A673 (cell line): Measurements from ENCODE around the gene PRSS22. TPM values are rescaled to one million over a fixed set of nuclear protein-coding genes. Genes with fewer than 3 reads are reported as not detected.

Source experiments
- BruUV-seq: library from RNA; stranded (reverse); fragments of 400-500 nt; replicated peaks from 2 replicates; lab custom pipeline; 2021; lab: Mats Ljungman, UMichigan
- CTCF ChIA-PET: fragments of 300-600 bp; sonication (Branson Sonifier 250); formaldehyde crosslinking; loops from one replicate; lab custom pipeline; 2022; ENCODE audit warnings: antibody characterized with exemption; lab: Charles Lee
- POLR2A ChIA-PET: fragments of 300-600 bp; sonication (Branson Sonifier 250); formaldehyde crosslinking; loops from one replicate; lab custom pipeline; 2022; ENCODE audit warnings: antibody characterized with exemption; ENCODE audit not compliant: low non-redundant PET; lab: Charles Lee
- DNase-seq: peaks from one replicate; pipeline ENCODE4 v3.0.0-alpha.2; 2015; ENCODE audit warnings: low spot score
- H3K27ac ChIP-seq: fragments of 200-600 bp; sonication (generic); 2 replicates; pipeline ENCODE4 v1.5.1; 2016; ENCODE audit warnings: mixed run types, low read depth, mild to moderate bottlenecking, mixed read lengths, antibody characterized with exemption, low read length; ENCODE audit not compliant: poor library complexity, severe bottlenecking
- H3K27me3 ChIP-seq: fragments of 200-600 bp; sonication (generic); replicated peaks from 2 replicates; pipeline ENCODE4 v1.6.1; 2017; ENCODE audit warnings: mixed run types, low read depth, mild to moderate bottlenecking, mixed read lengths, antibody characterized with exemption, low read length; ENCODE audit not compliant: insufficient read depth, poor library complexity
- H3K36me3 ChIP-seq: fragments of 200-600 bp; sonication (generic); 2 replicates; pipeline ENCODE4 v1.6.1; 2016; ENCODE audit warnings: mixed run types, mild to moderate bottlenecking, mixed read lengths, antibody characterized with exemption, low read length; ENCODE audit not compliant: insufficient read depth, poor library complexity, severe bottlenecking
- H3K4me1 ChIP-seq: fragments of 200-600 bp; sonication (generic); 2 replicates; pipeline ENCODE4 v1.6.1; 2017; ENCODE audit warnings: mixed run types, mild to moderate bottlenecking, mixed read lengths, antibody characterized with exemption, low read length; ENCODE audit not compliant: insufficient read depth, poor library complexity, severe bottlenecking
- H3K4me3 ChIP-seq: fragments of 200-600 bp; sonication (generic); 2 replicates; pipeline ENCODE4 v1.5.1; 2016; ENCODE audit warnings: low read depth, mixed run types, mild to moderate bottlenecking, mixed read lengths, low read length; ENCODE audit not compliant: poor library complexity, severe bottlenecking
- H3K9me3 ChIP-seq: fragments of 200-600 bp; sonication (generic); 2 replicates; pipeline ENCODE4 v1.6.1; 2016; ENCODE audit warnings: mixed run types, low read depth, mild to moderate bottlenecking, mixed read lengths, antibody characterized with exemption, low read length; ENCODE audit not compliant: poor library complexity, severe bottlenecking
- EZH2 ChIP-seq: fragments of 200-600 bp; sonication (generic); IDR thresholded peaks from 2 replicates; pipeline ENCODE4 v1.6.1; 2017; ENCODE audit warnings: borderline replicate concordance, low read depth, mild to moderate bottlenecking, mixed read lengths, antibody characterized with exemption, low read length; ENCODE audit not compliant: poor library complexity, severe bottlenecking
- intact Hi-C: fragments of 100-400 bp; cut with micrococcal nuclease; formaldehyde crosslinking; loops from one replicate; pipeline ENCODE4 v1.10.0; 2022; ENCODE audit not compliant: unreplicated experiment
- total RNA-seq: library from RNA; stranded (reverse); gene quantifications from 2 replicates; pipeline ENCODE4 v1.2.3, GENCODE V29; 2021
- TF ChIP-seq, protein P1 (sequence below): fragments of 300-800, 200-600 bp; sonication (generic); conservative IDR thresholded peaks from 2 replicates; pipeline ENCODE4 v1.5.1; 2017; ENCODE audit warnings: low read depth, mild to moderate bottlenecking, antibody characterized with exemption, low read length, moderate library complexity, mixed read lengths

The PRSS22 gene
- total RNA-seq, 1 experiment from 2014 or later = not detected

- Histone ChIP-seq H3K9me3 (no peaks in the 10 kb centered on the region), H3K4me1 (no peaks in the 10 kb centered on the region), H3K4me3 (no peak overlapping the region), H3K36me3 (no peaks in the 10 kb centered on the region), H3K27me3 (no peaks in the 10 kb centered on the region), H3K27ac (no peak overlapping the region)
- no TSS peak for BruUV-seq
- CTCF ChIA-PET = no interaction called here
- TF ChIP-seq EZH2 = no peak
- TF ChIP-seq, protein P1, sequence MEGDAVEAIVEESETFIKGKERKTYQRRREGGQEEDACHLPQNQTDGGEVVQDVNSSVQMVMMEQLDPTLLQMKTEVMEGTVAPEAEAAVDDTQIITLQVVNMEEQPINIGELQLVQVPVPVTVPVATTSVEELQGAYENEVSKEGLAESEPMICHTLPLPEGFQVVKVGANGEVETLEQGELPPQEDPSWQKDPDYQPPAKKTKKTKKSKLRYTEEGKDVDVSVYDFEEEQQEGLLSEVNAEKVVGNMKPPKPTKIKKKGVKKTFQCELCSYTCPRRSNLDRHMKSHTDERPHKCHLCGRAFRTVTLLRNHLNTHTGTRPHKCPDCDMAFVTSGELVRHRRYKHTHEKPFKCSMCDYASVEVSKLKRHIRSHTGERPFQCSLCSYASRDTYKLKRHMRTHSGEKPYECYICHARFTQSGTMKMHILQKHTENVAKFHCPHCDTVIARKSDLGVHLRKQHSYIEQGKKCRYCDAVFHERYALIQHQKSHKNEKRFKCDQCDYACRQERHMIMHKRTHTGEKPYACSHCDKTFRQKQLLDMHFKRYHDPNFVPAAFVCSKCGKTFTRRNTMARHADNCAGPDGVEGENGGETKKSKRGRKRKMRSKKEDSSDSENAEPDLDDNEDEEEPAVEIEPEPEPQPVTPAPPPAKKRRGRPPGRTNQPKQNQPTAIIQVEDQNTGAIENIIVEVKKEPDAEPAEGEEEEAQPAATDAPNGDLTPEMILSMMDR = no peak
- DNase-seq = no peak
- POLR2A ChIA-PET = no interaction called here
- intact Hi-C loops = no loop called here
These were observed 37.8 kb upstream of the PRSS22 start for GRCh38 chr16:2895813-2896212.

GRCh38 chr16:2894231-2894630, 36.3 kb upstream of the PRSS22 start:
- BruUV-seq = no TSS peak
- intact Hi-C loops = no loop called here
- Histone ChIP-seq H3K36me3 (no peaks in the 10 kb centered on the region), H3K4me1 (no peaks in the 10 kb centered on the region), H3K27ac (no peak overlapping the region), H3K9me3 (no peaks in the 10 kb centered on the region), H3K4me3 (no peak overlapping the region), H3K27me3 (no peaks in the 10 kb centered on the region)
- TF ChIP-seq EZH2 = no peak
- TF ChIP-seq, protein P1 = no peak
- POLR2A ChIA-PET = no interaction called here
- CTCF ChIA-PET = no interaction called here
- DNase-seq = no peak

DNA sequence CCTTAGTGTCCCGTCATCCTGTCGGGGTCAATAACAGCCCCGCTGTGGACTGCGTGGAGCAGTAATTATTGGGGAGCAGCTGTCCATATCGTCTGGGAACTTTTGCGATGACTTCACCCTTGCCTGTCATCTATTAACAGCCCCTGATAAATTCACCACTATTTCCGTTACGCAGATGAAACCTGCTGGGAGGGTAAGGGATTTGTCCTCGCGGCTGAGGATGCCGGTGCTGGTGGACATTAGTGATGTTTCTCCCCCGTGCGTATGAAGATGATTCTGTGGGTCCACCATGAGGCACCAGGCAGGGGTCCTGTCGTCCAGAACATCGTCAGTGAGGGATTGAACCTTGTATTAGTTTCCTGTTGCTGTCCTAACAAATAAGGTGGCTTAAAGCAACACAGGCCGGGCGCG, 26.1 kb upstream of the PRSS22 start:
- Histone ChIP-seq H3K9me3 (no peaks in the 10 kb centered on the region), H3K36me3 (no peaks in the 10 kb centered on the region), H3K27ac (peak overlapping the region; percentile 91), H3K4me1 (peaks cover 6% of the 10 kb centered on the region), H3K4me3 (peak overlapping the region; percentile 77), H3K27me3 (no peaks in the 10 kb centered on the region)
- intact Hi-C loops = no loop called here
- ChIA-PET CTCF (interaction anchor here (0.6 kb wide), 1 partner anchor 45 kb away, joined by 3 read pairs; no protein-coding TSS in a partner anchor), POLR2A (no interaction called here)
- DNase-seq = no peak
- TF ChIP-seq EZH2 = no peak
- TF ChIP-seq, protein P1 = no peak
- TSS peak; percentile 29 for BruUV-seq
